HepG2 (cell line): ENCODE measurements around the gene NOXO1. TPM values are rescaled to one million over a fixed set of nuclear protein-coding genes. Genes with fewer than 3 reads are reported as not detected.

ENCODE experiments used
- ARNT ChIP-seq: fragments of 450-650 bp; IDR thresholded peaks from 2 replicates; pipeline ENCODE4 v1.6.1; 2017
- ATF7-NPFF ChIP-seq: sonication (generic); formaldehyde crosslinking; IDR thresholded peaks from 2 replicates; pipeline ENCODE4 v1.8.1; 2023; ENCODE audit warnings: mild to moderate bottlenecking, low read depth, missing genetic modification reagents, moderate library complexity
- ATM ChIP-seq: fragments of 450-650 bp; IDR thresholded peaks from 2 replicates; pipeline ENCODE4 v1.7.1; 2017; ENCODE audit warnings: mild to moderate bottlenecking, borderline replicate concordance
- BCL6 ChIP-seq: IDR thresholded peaks from 2 replicates; pipeline ENCODE4 v1.6.1; 2016; ENCODE audit warnings: missing genetic modification reagents, missing compliant biosample characterization
- CENPT ChIP-seq: sonication (generic); formaldehyde crosslinking; IDR thresholded peaks from 2 replicates; pipeline ENCODE4 v1.8.0; 2022; ENCODE audit warnings: low read depth, mild to moderate bottlenecking, moderate library complexity, missing genetic modification reagents
- EP300 ChIP-seq, 3 experiments: sonication (generic) in 1 of 3; formaldehyde crosslinking in 1 of 3; IDR thresholded peaks; 2 replicates each; pipeline versions ENCODE4 v1.5.1 to v1.6.1; 2011 to 2020; ENCODE audit warnings: low read depth in 2 of 3, low read length in 2 of 3, borderline replicate concordance in 1 of 3, improper control_type of control experiment in 1 of 3, mild to moderate bottlenecking in 1 of 3, missing genetic modification reagents in 1 of 3, moderate library complexity in 1 of 3
- ETV6 ChIP-seq: sonication (generic); formaldehyde crosslinking; conservative IDR thresholded peaks from 2 replicates; pipeline ENCODE4 v1.4.0; 2020; ENCODE audit warnings: missing genetic modification reagents
- GABPB1 ChIP-seq: IDR thresholded peaks from 2 replicates; pipeline ENCODE4 v1.6.1; 2016; ENCODE audit warnings: mild to moderate bottlenecking, missing genetic modification reagents, moderate library complexity, missing compliant biosample characterization
- ISL2 ChIP-seq: sonication (generic); formaldehyde crosslinking; IDR thresholded peaks from 2 replicates; pipeline ENCODE4 v1.5.0; 2020; ENCODE audit warnings: missing genetic modification reagents
- JARID2 ChIP-seq: sonication (generic); formaldehyde crosslinking; IDR thresholded peaks from 2 replicates; pipeline ENCODE4 v1.8.1; 2023; ENCODE audit warnings: missing genetic modification reagents, inconsistent platforms; ENCODE audit not compliant: insufficient replicate concordance
- KDM5A ChIP-seq: fragments of 200-600 bp; sonication (generic); IDR thresholded peaks from 2 replicates; pipeline ENCODE4 v1.7.0; 2018; ENCODE audit warnings: antibody characterized with exemption, mild to moderate bottlenecking, low read length, borderline replicate concordance
- MBD4 ChIP-seq: IDR thresholded peaks from 2 replicates; pipeline ENCODE4 v1.6.1; 2012; ENCODE audit warnings: low read length, inconsistent platforms, borderline replicate concordance
- MEF2D ChIP-seq: sonication (generic); formaldehyde crosslinking; IDR thresholded peaks from 2 replicates; pipeline ENCODE4 v1.5.1; 2020; ENCODE audit warnings: mild to moderate bottlenecking, missing genetic modification reagents
- MEIS2 ChIP-seq: sonication (generic); formaldehyde crosslinking; IDR thresholded peaks from 2 replicates; pipeline ENCODE4 v1.9.0; 2021; ENCODE audit warnings: mild to moderate bottlenecking, missing genetic modification reagents
- RORA ChIP-seq: sonication (generic); formaldehyde crosslinking; IDR thresholded peaks from 2 replicates; pipeline ENCODE4 v1.5.0; 2020; ENCODE audit warnings: mild to moderate bottlenecking, missing genetic modification reagents, moderate library complexity
- SKI ChIP-seq: fragments of 450-650 bp; IDR thresholded peaks from one replicate; pipeline ENCODE4 v1.6.1; 2018; ENCODE audit warnings: mild to moderate bottlenecking; ENCODE audit not compliant: partially characterized antibody
- ZNF335 ChIP-seq: sonication (generic); formaldehyde crosslinking; IDR thresholded peaks from 2 replicates; pipeline ENCODE4 v1.4.0; 2020; ENCODE audit warnings: missing genetic modification reagents
- ZNF484 ChIP-seq: sonication (generic); formaldehyde crosslinking; IDR thresholded peaks from 2 replicates; pipeline ENCODE4 v1.5.1; 2020; ENCODE audit warnings: mild to moderate bottlenecking, low read depth, missing genetic modification reagents, borderline replicate concordance
- ZNF530 ChIP-seq: sonication (generic); formaldehyde crosslinking; IDR thresholded peaks from 2 replicates; pipeline ENCODE4 v1.5.0; 2020; ENCODE audit warnings: low read depth, mild to moderate bottlenecking, missing genetic modification reagents
- ZNF691 ChIP-seq: sonication (generic); formaldehyde crosslinking; IDR thresholded peaks from 2 replicates; pipeline ENCODE4 v1.4.0; 2020; ENCODE audit warnings: missing genetic modification reagents, low read depth, mild to moderate bottlenecking, borderline replicate concordance
- polyA plus RNA-seq, 8 experiments: library from polyadenylated mRNA; depleted of rRNA in 3 of 8; stranded (reverse) in 7 of 8; unstranded in 1 of 8; fragments of >200 nt; fragmentation: Illumina TruSeq in 4 of 8; extraction: Trizol in 4 of 8; gene quantifications; 2 replicates each; pipeline versions ENCODE4 v1.2.1 to v1.2.3, GENCODE V29; 2011 to 2016; ENCODE audit warnings: low read depth in 4 of 8, missing spikeins in 1 of 8, mixed read lengths in 1 of 8; ENCODE audit not compliant: insufficient read depth in 1 of 8
- total RNA-seq, 5 experiments: library from RNA; depleted of rRNA; stranded (reverse); fragments of >200 nt; fragmentation: Illumina TruSeq; extraction: Trizol; gene quantifications; 2 replicates each; pipeline ENCODE4 v1.2.3, GENCODE V29; 2016; ENCODE audit warnings: low read depth in 1 of 5
- TF ChIP-seq, protein P1 (sequence below): sonication (generic); formaldehyde crosslinking; IDR thresholded peaks from 2 replicates; pipeline ENCODE4 v1.9.0; 2021; ENCODE audit warnings: missing genetic modification reagents, borderline replicate concordance
- TF ChIP-seq, protein P2 (sequence below): sonication (generic); formaldehyde crosslinking; IDR thresholded peaks from 2 replicates; pipeline ENCODE4 v1.5.1; 2020; ENCODE audit warnings: missing genetic modification reagents, mild to moderate bottlenecking, borderline replicate concordance
- TF ChIP-seq, protein P3 (sequence below): sonication (generic); formaldehyde crosslinking; IDR thresholded peaks from 2 replicates; pipeline ENCODE4 v1.8.1; 2023; ENCODE audit warnings: mild to moderate bottlenecking, moderate library complexity, missing genetic modification reagents
- TF ChIP-seq, protein P4 (sequence below): sonication (generic); formaldehyde crosslinking; IDR thresholded peaks from 2 replicates; pipeline ENCODE4 v1.4.0; 2020; ENCODE audit warnings: mild to moderate bottlenecking, missing genetic modification reagents

Gene NOXO1
- total and polyA plus RNA-seq, 2 of the 13 experiments (the other 11 are each of a cell fraction or from before 2014, with no cell fraction given): 0.69 to 1.4 TPM

GRCh38 chr16:2023092-2024031 is 42.1 kb upstream of the NOXO1 start (continued):
- TF ChIP-seq EP300 (IDR thresholded peaks at IDR 0.05; ENCODE audit: low read depth in 2 of 2, low read length in 2 of 2): no peak
- no peak for TF ChIP-seq EP300 (CRISPR knock-in tag; IDR thresholded peaks at IDR 0.05; ENCODE audit: borderline replicate concordance)
- no peak for TF ChIP-seq ZNF484 (CRISPR knock-in tag)
- TF ChIP-seq JARID2: no peak
- TF ChIP-seq MBD4: no peak
- no peak for TF ChIP-seq ATM
- 0 out of 2 replicates have a peak, but pooled peaks have one; percentile 40 for TF ChIP-seq KDM5A
- TF ChIP-seq MEIS2: no peak
- TF ChIP-seq ZNF335 (CRISPR knock-in tag): peak; percentile 63; the same call in 1 of the 2 replicates
- TF ChIP-seq ZNF691: peak; percentile 75; the same call in 1 of the 2 replicates
- TF ChIP-seq ATF7-NPFF (CRISPR knock-in tag): no peak
- 0 out of 2 replicates have a peak, but pooled peaks have one; percentile 59 for TF ChIP-seq ETV6 (CRISPR knock-in tag)
- TF ChIP-seq CENPT (CRISPR knock-in tag): no peak
- TF ChIP-seq, protein P1, sequence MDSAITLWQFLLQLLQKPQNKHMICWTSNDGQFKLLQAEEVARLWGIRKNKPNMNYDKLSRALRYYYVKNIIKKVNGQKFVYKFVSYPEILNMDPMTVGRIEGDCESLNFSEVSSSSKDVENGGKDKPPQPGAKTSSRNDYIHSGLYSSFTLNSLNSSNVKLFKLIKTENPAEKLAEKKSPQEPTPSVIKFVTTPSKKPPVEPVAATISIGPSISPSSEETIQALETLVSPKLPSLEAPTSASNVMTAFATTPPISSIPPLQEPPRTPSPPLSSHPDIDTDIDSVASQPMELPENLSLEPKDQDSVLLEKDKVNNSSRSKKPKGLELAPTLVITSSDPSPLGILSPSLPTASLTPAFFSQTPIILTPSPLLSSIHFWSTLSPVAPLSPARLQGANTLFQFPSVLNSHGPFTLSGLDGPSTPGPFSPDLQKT (CRISPR knock-in tag): no peak
- no peak for TF ChIP-seq ARNT
- TF ChIP-seq, protein P2, sequence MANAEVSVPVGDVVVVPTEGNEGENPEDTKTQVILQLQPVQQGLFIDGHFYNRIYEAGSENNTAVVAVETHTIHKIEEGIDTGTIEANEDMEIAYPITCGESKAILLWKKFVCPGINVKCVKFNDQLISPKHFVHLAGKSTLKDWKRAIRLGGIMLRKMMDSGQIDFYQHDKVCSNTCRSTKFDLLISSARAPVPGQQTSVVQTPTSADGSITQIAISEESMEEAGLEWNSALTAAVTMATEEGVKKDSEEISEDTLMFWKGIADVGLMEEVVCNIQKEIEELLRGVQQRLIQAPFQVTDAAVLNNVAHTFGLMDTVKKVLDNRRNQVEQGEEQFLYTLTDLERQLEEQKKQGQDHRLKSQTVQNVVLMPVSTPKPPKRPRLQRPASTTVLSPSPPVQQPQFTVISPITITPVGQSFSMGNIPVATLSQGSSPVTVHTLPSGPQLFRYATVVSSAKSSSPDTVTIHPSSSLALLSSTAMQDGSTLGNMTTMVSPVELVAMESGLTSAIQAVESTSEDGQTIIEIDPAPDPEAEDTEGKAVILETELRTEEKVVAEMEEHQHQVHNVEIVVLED (CRISPR knock-in tag): peak; percentile 64; the same call in 1 of the 2 replicates
- TF ChIP-seq, protein P3, sequence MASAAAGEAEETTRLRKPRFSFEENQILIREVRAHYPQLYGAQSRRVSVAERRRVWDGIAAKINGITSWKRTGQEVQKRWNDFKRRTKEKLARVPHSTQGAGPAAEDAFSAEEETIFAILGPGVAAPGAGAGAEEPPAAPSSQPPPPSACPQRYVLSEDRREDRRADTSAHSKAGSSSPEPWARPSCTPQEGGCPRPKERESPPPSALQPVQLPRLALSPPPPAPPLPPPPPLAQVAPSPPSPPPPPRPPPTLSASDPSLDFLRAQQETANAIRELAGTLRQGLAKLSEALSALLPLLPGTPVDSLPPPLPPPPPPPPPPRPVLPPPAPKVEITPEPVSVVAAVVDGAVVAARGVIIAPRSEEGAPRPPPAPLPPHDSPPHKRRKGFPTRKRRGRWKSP: peak; percentile 49; the same call in 1 of the 2 replicates
- TF ChIP-seq BCL6: peak; percentile 29; the same call in 1 of the 2 replicates
- TF ChIP-seq ZNF530 (CRISPR knock-in tag): no peak
- TF ChIP-seq RORA: no peak
- TF ChIP-seq, protein P4, sequence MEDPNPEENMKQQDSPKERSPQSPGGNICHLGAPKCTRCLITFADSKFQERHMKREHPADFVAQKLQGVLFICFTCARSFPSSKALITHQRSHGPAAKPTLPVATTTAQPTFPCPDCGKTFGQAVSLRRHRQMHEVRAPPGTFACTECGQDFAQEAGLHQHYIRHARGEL: 0 out of 2 replicates have a peak, but pooled peaks have one; percentile 9
- peak; percentile 34 for TF ChIP-seq SKI
- no peak for TF ChIP-seq ISL2 (CRISPR knock-in tag)
- no peak for TF ChIP-seq MEF2D (CRISPR knock-in tag)
- TF ChIP-seq GABPB1: peak; percentile 83
